ENCODE results near the gene NRXN3. TPM values are rescaled to one million over a fixed set of nuclear protein-coding genes. Genes with fewer than 3 reads are reported as not detected.

NRXN3 gene
- total and polyA plus RNA-seq, 7 donors = 0.06 to 0.74 (median 0.15) TPM

GRCh38 chr14:79136071-79137044 is 966.2 kb downstream of the NRXN3 start:
- no peak overlapping the region for H3K4me3 ChIP-seq
- no peaks in the 10 kb centered on the region for H3K27me3 ChIP-seq (ENCODE audit: insufficient read depth in 3 of 3, low read length in 2 of 3)
- no peaks in the 10 kb centered on the region for H3K36me3 ChIP-seq (ENCODE audit: insufficient read depth in 1 of 2, low read depth in 1 of 2)
- H3K9me3 ChIP-seq = no peaks in the 10 kb centered on the region
- no peak overlapping the region for H3K27ac ChIP-seq
- H3K4me1 ChIP-seq = no peaks in the 10 kb centered on the region
- ATAC-seq = no peak
- TF ChIP-seq CTCF (IDR thresholded peaks at IDR 0.05) = no peak
- intact Hi-C loops (cut with DNase I) = no loop called here
- DNase-seq = no peak
- WGBS, 3 donors = 54 to 56% (median 55%) methylated on average over 7 of the region's 7 CpGs

GRCh38 chr14:79137045-79137430 is 966.9 kb downstream of the NRXN3 start:
- no peaks in the 10 kb centered on the region for H3K4me1 ChIP-seq
- H3K36me3 ChIP-seq (ENCODE audit: insufficient read depth in 1 of 2, low read depth in 1 of 2) = no peaks in the 10 kb centered on the region
- DNase-seq (no peak), ATAC-seq (no peak)
- intact Hi-C loops (cut with DNase I) = no loop called here
- H3K27me3 ChIP-seq (ENCODE audit: insufficient read depth in 3 of 3, low read length in 2 of 3) = no peaks in the 10 kb centered on the region
- WGBS, 3 donors = 76 to 87% (median 83%) methylated on average over 2 of the region's 2 CpGs
- no peak for TF ChIP-seq CTCF (IDR thresholded peaks at IDR 0.05)
- H3K4me3 ChIP-seq = no peak overlapping the region
- no peaks in the 10 kb centered on the region for H3K9me3 ChIP-seq
- no peak overlapping the region for H3K27ac ChIP-seq

GRCh38 chr14:79137836-79138235 is 967.7 kb downstream of the NRXN3 start:
- WGBS, 3 donors = 73 to 81% (median 74%) methylated on average over 3 of the region's 3 CpGs
- Histone ChIP-seq H3K4me1 (no peaks in the 10 kb centered on the region), H3K9me3 (no peaks in the 10 kb centered on the region), H3K36me3 (ENCODE audit: insufficient read depth in 1 of 2, low read depth in 1 of 2) (no peaks in the 10 kb centered on the region), H3K27me3 (ENCODE audit: insufficient read depth in 3 of 3, low read length in 2 of 3) (no peaks in the 10 kb centered on the region), H3K27ac (no peak overlapping the region), H3K4me3 (no peak overlapping the region)
- intact Hi-C loops (cut with DNase I) = no loop called here
- no peak for TF ChIP-seq CTCF (IDR thresholded peaks at IDR 0.05)
- DNase-seq (no peak), ATAC-seq (no peak)

GRCh38 chr14:79144896-79145295 is 974.7 kb downstream of the NRXN3 start:
- intact Hi-C loops (cut with DNase I) = no loop called here
- no peak for DNase-seq
- H3K4me3 ChIP-seq = no peak overlapping the region
- H3K4me1 ChIP-seq = no peaks in the 10 kb centered on the region
- no peak overlapping the region for H3K27ac ChIP-seq
- WGBS, 3 donors = 92 to 95% (median 94%) methylated on average over 3 of the region's 3 CpGs
- no peak for TF ChIP-seq CTCF (IDR thresholded peaks at IDR 0.05)
- no peaks in the 10 kb centered on the region for H3K36me3 ChIP-seq (ENCODE audit: insufficient read depth in 1 of 2, low read depth in 1 of 2)
- no peaks in the 10 kb centered on the region for H3K9me3 ChIP-seq
- H3K27me3 ChIP-seq (ENCODE audit: insufficient read depth in 3 of 3, low read length in 2 of 3) = no peaks in the 10 kb centered on the region
- ATAC-seq = no peak

Data from psoas muscle (tissue), 8 donors.